ENCODE data around the gene VAC14.

DNA sequence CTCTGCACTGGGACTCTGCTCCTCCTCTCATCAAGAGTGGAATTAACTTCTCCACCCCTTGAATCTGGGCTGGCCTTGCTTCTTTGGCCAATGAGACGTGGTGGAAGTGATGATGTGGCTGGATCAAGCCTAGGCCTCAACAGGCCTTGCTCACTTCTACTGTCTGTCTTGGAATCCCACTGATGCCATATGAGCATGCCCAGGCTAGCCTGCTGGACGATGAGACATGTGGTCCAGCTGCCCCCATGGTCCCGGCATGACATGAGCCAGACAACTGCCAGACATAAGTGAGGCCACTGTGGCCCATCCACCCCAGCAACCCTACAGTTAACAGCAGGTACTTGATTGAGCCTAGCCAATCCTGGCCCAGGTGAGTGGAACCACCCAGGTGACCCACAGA, 18.7 kb downstream of the VAC14 start:
- TF ChIP-seq POLR2A (IDR thresholded peaks at IDR 0.05), result no peak
- TF ChIP-seq, protein P1, sequence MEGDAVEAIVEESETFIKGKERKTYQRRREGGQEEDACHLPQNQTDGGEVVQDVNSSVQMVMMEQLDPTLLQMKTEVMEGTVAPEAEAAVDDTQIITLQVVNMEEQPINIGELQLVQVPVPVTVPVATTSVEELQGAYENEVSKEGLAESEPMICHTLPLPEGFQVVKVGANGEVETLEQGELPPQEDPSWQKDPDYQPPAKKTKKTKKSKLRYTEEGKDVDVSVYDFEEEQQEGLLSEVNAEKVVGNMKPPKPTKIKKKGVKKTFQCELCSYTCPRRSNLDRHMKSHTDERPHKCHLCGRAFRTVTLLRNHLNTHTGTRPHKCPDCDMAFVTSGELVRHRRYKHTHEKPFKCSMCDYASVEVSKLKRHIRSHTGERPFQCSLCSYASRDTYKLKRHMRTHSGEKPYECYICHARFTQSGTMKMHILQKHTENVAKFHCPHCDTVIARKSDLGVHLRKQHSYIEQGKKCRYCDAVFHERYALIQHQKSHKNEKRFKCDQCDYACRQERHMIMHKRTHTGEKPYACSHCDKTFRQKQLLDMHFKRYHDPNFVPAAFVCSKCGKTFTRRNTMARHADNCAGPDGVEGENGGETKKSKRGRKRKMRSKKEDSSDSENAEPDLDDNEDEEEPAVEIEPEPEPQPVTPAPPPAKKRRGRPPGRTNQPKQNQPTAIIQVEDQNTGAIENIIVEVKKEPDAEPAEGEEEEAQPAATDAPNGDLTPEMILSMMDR (IDR thresholded peaks at IDR 0.05), result no peak
- no peak for TF ChIP-seq POLR2AphosphoS5 (IDR thresholded peaks at IDR 0.05)

Measured in stomach (tissue), 4 donors.